A172 (cell line): Measurements from ENCODE around the gene AVP. TPM values are rescaled to one million over a fixed set of nuclear protein-coding genes. Genes with fewer than 3 reads are reported as not detected.
A peak's percentile ranks its signal among the peaks of the same experiment; 100 is the strongest.
"Not testable (repeated sequence)": the region's sequence is repeated elsewhere in the genome, so short reads cannot be mapped to it uniquely, and the experiment has no call there.

Source experiments
- DNase-seq: peaks from one replicate; pipeline ENCODE4 v3.0.0-alpha.2; 2015; ENCODE audit warnings: low spot score
- total RNA-seq: library from RNA; depleted of rRNA; stranded (reverse); fragments of >200 nt; shearing (Covaris generic); gene quantifications from 2 replicates; pipeline ENCODE4 v1.2.3, GENCODE V29; 2014

The AVP gene
- total RNA-seq, 1 experiment from 2014 or later: not detected

DNA sequence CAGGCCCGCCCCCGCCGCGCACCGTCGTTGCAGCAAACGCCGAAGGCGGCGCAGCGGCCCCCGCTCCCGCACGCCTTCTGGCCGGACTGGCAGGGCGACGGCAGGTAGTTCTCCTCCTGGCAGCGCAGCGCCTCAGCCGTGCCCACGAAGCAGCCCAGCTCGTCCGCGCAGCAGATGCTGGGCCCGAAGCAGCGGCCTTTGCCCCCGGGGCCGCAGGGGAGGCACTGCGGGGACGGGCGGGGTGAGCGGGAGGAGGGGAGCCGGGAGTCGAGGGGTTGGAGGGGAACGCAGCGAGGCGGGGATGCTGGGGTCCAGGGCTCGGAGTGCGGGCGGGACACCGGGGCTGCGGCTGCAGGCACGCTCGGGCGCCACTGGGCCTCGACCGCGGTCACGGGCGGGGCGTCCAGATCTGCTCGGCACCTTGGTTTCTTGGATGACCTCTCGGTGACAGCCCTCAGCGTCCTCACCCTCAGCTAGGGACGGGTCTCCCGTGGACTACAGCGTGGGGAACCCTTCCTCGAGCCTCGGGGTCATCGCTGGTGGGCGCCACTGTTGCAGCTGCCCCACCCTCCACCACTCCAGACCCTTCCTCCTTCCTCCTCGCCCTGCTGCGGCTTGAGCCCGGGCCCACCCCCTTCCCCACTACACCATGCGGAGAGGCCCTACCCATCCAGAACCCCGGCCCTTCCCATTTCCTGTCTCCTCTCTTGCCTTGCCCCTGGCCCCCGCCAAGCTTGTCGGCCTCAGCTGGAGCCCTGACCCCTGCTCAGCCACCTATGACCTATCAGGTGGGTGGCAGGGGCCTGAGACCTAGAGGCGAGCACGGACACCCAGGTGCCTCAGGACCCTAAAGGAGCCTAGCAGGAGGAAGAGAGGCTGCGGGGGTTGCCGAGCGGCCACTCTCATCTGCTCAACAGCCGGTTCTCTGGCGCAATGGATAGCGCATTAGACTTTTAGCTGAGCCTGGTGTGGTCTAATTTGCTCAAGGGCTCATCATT, 1.3 kb downstream of the AVP start:
- DNase-seq: no peak

- no peak for DNase-seq
Observed at GRCh38 chr20:3082306-3082951, 2.1 kb downstream of the AVP start.

DNA sequence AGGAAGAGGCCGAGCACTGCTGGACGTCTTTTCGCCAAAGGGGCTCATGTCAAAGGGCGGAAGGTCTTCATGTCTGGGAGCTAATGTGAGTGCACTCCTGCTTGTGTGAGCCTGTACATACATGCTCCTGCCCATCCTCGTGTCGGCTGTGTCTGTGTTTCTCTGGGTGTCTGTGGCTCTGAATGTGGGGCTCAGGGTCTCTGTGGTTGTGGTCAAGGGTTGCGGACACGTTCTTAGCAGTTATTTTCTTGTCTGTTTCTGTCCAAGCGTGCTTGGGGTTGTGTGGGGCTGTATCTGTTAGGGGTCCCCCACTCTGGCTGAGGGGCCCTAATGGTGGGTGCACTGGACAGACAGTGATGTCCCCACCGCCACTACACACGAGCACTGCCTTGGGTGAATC, 2.9 kb downstream of the AVP start:
- DNase-seq: no peak

GRCh38 chr20:3080939-3081388, 3.6 kb downstream of the AVP start:
- peak; percentile 77 for DNase-seq

DNA sequence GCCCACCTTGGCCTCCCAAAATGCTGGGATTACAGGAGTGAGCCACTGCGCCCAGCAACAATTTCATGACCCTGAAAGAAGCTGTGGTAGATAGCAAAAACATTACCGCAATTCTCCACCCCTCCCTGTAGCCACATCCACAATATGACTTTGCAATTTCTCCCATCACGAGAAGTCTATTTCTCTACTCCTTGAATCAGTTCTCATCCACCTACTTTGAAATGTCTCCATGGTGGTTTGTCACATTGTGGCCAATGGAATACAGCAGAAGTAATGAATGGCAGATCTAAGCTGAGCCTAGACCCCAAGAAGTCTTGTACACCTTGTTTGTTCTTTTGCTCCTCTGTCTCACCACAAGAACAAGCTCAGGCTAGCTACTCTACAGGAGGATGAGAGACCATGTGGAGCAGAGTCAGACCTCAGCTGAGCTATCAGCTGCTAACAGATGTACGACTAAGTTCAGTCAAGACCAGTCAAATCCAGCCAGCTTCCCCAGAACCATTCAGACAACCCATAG, 6.8 kb downstream of the AVP start:
- no peak for DNase-seq

DNA sequence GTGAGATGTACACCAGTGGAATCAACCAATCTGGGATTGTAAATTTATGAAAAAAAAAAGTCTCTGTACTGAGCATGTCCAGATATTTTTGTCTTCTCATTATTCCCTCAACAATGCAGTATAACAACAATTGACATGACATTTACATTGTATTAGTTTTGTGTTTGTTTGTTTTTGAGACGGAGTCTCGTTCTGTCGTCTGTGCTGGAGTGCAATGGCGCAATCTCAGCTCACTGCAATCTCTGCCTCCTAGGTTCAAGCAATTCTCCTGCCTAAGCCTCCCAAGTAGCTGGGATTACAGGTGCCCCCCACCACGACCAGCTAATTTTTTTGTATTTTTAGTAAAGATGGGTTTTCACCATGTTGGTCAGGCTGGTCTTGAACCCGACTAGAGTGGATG, 9.2 kb downstream of the AVP start:
- DNase-seq: not testable (repeated sequence)

DNA sequence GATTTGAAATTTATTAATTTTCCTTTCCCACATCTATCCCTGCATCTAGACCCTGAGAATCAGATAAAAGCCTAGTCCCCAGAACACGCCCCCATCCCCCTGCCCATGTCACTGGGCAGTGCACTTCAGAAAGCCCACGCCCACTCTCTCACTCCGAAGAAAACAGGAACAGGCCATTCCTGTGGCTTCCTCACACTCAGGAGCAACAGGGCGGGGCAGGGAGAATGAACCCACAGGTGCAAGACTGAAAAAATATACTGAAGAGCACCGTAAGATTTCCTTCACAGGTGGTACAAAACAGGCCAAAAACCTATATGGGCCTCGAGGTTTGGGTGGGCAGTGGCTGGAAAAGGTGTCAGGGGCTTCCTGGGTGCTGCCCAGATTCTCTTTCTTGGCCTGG, 9.7 kb downstream of the AVP start:
- DNase-seq: no peak

- DNase-seq: not testable (repeated sequence)
Observed at GRCh38 chr20:3073251-3073643, 11.3 kb downstream of the AVP start.

DNA sequence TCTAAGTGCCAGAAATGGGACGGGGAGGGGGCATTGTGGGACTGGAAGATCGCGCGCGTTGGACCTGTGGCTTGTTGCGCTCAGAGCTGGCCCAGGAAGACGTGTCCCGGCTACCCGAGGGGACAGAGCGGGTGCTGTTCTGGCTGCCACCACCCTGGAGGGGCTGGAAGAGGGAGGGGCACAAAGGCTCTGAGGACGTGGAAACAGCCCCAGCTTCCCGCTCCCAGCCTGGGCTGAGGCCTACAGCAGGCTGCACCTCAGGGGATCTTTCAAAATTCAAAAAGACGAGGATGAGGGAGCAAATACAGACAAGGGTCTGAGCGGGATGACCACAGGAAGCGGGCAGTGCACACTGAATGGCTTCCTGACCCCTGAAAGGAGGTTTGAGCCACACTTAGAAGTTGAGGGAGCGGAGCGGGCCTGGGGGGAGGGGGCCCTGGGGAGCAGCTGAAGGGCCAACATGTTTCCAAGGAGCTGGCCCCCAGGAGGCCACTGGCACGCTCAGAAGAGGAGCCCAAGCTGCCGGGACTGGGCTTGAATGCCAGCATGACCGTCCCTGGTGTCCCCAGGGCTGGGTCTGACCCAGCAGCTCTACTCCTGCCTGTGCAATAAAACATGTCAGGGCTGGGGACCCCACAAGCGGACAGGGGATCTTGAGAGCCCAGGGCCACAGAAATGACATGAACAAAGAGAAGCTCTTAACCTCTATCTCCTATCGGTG, 11.8 kb downstream of the AVP start:
- DNase-seq: no peak

DNA sequence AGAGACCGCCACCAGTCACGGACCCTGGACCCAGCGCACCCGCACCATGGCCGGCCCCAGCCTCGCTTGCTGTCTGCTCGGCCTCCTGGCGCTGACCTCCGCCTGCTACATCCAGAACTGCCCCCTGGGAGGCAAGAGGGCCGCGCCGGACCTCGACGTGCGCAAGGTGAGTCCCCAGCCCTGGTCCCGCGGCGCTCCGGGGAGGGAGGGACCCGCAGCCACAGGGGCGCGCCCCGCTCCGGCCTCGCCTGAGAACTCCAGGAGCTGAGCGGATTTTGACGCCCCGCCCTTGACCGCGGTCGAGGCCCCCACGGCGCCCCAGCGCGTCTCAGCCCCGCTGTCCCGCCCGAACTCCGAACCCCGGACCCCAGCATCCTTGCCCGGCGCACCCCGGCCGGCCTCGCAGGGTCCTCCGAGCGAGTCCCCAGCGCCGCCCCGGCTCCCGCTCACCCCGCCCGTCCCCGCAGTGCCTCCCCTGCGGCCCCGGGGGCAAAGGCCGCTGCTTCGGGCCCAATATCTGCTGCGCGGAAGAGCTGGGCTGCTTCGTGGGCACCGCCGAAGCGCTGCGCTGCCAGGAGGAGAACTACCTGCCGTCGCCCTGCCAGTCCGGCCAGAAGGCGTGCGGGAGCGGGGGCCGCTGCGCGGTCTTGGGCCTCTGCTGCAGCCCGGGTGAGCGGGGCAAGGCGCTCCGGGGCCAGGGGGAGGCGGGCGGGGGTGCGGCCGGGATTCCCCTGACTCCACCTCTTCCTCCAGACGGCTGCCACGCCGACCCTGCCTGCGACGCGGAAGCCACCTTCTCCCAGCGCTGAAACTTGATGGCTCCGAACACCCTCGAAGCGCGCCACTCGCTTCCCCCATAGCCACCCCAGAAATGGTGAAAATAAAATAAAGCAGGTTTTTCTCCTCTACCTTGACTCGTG, 12.7 kb downstream of the AVP start, which contains the start of gene OXT:
OXT (plus strand) TSS at position 11 of the 920 bp plus-strand sequence; CDS start at position 47, 36 bp downstream.
- DNase-seq: no peak

DNA sequence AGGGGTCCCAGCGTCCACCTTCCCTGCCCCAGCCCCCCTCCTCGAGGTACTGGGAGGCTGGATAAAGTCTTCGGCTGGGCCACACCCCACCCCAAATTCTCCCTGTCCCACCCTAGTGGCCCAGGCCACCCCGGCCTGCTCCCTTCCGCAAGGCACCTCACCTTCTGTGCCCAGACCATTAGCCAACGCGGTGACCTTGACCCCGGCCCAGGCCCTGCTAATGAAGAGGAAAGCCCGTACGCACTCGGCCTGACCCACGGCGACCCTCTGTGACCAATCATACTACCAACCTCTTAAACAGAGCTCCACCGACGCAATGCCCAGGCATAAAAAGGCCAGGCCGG, 13.3 kb downstream of the AVP start:
- no peak for DNase-seq

DNA sequence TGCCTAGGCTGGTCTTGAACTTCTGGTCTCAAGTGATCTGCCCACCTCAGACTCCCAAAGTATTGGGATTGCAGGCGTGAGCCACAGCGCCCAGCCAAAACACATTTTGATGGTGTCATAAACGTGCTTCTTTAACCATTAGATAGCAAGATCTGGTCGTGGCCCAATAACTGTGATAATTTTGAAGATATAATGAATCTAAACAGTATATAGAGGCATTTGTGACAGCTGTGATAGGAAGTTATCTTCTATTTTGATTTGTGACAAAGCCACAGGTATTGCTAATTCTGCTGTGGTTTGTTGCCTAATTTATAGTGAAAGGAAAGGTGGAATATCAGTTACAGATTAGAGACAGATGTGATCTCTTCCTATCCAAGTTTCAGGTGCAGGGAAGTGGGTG, 13.8 kb downstream of the AVP start:
- DNase-seq: no peak

DNA sequence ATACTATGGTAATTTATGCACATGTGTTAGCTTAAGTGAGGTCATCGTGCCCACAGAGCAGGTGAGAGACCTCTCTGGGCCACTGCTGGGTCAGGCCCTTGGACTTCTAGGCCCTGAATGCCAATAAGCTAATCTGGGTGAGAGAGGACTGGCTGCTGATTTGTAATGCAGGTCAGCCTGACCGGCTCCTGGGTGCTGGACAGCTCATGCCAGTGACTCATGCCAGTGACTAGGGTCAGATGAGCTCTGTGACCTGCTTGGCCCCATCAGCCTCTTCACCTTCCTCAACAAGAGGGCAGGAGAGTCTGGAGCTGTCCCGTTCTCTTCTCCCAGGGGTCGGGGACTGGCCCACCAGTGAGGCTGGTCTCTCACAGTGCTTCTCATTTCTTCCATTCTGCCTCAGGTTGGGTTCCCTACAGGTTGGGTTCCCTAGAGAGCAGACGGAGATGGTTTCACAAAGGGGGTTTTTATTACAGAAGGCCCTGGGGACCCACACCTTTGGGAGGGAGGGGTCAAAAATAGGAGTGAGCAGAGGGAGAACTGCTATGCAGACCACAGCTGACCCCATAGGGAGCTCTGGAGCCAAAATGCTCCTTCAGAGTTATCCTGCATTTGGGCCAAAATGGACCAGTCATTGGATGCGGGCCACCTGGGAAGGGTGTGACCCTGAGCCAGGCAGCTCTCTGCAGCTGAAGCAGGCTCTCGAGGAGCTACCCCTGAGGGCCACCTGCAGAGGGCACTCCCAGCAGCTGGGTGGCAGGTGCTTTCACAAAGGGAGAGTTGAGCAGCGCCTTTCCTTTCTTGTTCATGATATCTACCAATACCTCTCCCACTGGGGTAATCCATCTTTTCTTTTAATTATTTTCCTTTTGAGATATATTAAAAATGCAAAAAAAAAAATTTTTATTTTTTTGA, 15.3 kb downstream of the AVP start:
- DNase-seq: peak; percentile 58

GRCh38 chr20:3068075-3068474, 16.4 kb downstream of the AVP start:
- DNase-seq: no peak

DNA sequence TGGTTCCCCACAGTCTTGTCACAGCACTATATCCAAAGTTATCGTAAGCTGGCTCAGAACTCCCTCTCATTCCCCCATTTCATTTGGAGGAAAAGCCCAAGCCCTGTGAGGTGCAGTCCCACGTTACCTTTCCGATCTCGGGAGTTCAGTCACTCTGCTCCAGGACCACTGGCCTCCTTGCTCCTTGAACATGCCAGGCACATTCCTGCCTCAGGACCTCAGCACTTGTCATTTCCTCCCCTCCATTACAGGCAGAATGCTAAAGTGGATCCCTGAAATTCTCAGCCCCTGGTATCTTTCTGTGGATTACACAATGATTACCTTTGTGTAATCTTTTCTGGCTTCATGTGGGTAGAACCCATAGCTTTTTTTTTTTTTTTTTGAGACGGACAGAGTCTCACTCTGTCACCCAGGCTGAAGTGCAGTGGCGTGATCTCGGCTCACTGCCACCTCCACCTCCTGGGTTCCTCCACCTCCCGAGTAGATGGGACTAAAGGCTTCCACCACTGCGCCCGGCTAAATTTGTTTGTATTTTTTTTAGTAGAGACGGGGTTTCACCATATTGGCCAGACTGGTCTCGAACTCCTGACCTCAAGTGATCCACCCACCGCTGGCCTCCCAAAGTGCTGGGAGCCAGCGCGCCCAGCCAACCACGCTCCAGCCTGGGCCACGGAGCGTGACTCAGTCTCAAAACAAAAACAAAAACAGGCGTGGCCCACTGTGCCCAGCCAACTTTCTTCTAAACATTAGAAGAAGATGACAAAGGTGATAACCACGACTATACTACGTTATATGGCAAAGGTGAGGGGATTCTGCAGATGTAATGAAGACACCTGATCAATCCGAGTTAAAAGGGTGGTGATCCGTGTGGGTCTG, 17.1 kb downstream of the AVP start:
- DNase-seq: no peak

GRCh38 chr20:3064119-3064518, 20.4 kb downstream of the AVP start:
- DNase-seq: not testable (repeated sequence)

DNA sequence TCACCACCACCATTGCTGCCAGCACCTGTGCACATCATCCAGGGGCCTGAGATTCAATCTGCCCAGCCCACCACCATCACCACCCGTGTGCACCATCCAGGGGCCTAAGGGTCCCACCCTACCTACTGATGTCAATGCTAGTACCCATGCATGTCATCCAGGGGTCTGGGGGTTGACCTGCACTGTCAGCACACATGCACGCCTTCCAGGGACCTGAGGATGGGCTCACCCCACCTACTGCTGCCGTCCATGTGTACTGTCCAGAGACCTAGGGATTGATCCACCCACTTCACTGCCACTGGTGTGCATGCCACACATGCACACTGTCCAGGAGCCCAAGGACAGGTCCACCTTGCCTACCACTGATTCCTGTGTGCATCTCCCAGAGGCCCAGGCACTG, 25.0 kb downstream of the AVP start:
- DNase-seq: no peak

DNA sequence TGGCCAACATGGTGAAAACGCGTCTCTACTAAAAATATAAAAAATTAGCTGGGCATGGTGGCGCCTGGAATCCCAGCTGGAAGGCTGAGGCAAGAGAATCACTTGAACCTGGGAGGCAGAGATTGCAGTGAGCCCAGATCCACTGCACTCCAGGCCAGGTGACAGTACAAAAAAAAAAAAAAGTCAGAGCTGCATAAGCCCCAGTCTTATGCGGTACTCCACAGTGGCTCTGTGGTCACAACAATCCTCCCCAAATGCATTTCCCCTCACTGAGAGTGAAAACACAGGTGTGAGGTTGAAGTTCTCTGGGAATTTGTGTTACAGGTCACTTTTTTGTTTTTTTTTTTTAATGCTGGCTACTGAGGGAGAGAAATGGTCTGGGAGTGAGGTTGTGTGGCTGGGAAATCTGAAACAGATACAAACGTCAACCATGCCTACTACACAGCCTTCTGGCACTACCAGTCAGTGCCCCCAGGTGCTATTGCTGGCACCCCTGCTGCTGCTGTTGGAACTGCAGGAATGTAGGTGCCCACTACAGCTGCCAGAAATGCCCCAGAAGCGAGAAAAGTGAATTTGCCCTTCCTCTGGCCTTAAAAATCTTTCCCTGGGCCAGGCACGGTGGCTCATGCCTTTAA, 33.0 kb downstream of the AVP start:
- DNase-seq: no peak
